Testis (tissue), 3 donors: ENCODE data around the gene SPPL2B. TPM values are rescaled to one million over a fixed set of nuclear protein-coding genes. Genes with fewer than 3 reads are reported as not detected.
A peak's percentile ranks its signal among the peaks of the same experiment; 100 is the strongest.
"Not testable (repeated sequence)": the region's sequence is repeated elsewhere in the genome, so short reads cannot be mapped to it uniquely, and the experiment has no call there.

Source experiments
- DNase-seq: peaks from one replicate; pipeline ENCODE4 v3.0.0-alpha.2; 2019
- H3K27ac ChIP-seq, 2 donors: fragments of 200-600 bp; sonication (generic); one replicate each; pipeline ENCODE4 v1.5.1; 2019
- H3K27me3 ChIP-seq: fragments of 200-600 bp; sonication (generic); one replicate; pipeline ENCODE4 v1.5.1; 2019
- H3K36me3 ChIP-seq: fragments of 200-600 bp; sonication (generic); one replicate; pipeline ENCODE4 v1.5.1; 2017; ENCODE audit warnings: low read depth; ENCODE audit errors: missing control alignments
- H3K4me1 ChIP-seq: fragments of 200-600 bp; sonication (generic); one replicate; pipeline ENCODE4 v1.5.1; 2019
- H3K4me3 ChIP-seq, 2 donors: fragments of 200-600 bp; sonication (generic); one replicate each; pipeline ENCODE4 v1.5.1; 2017 to 2019
- H3K9me3 ChIP-seq: fragments of 200-600 bp; sonication (generic); one replicate; pipeline ENCODE4 v1.5.1; 2017
- CTCF ChIP-seq, 3 experiments: fragments of 450-650 bp in 2 of 3; fragments of 200-600 bp in 1 of 3; sonication (generic) in 1 of 3; IDR thresholded peaks; one replicate each; pipeline ENCODE4 v1.5.1; 2016 to 2019; ENCODE audit warnings: antibody characterized with exemption in 3 of 3, mild to moderate bottlenecking in 2 of 3, moderate library complexity in 1 of 3
- POLR2A ChIP-seq: fragments of 450-650 bp; IDR thresholded peaks from one replicate; pipeline ENCODE4 v1.6.1; 2017; ENCODE audit warnings: antibody characterized with exemption, mild to moderate bottlenecking, moderate library complexity
- WGBS, 2 donors: methylation state at CpG; one replicate each; pipeline ENCODE4 v1.1.5; 2018; 5-methylcytosine and 5-hydroxymethylcytosine counted together
- intact Hi-C: fragments of 100-400 bp; cut with DNase I; formaldehyde crosslinking; loops from one replicate; pipeline ENCODE4 v1.15.1; 2023; ENCODE audit warnings: low total_unique reads
- polyA plus RNA-seq: library from polyadenylated mRNA; stranded (reverse); fragments of 350-450 nt; fragmentation: Illumina TruSeq; extraction: RNeasy Lipid Tissue Mini Kit (QIAGEN cat#74804); gene quantifications from one replicate; pipeline ENCODE4 v1.2.3, GENCODE V29; 2014; ENCODE audit warnings: low read depth, low replicate concordance; ENCODE audit not compliant: insufficient read depth
- total RNA-seq, 2 donors: library from RNA; depleted of rRNA; stranded (reverse); fragments of >200 nt; gene quantifications; one replicate each; pipeline ENCODE4 v1.2.3, GENCODE V29; 2016

Gene SPPL2B
- total and polyA plus RNA-seq, 3 donors from 2014 or later: 132 to 215 (median 158) TPM

- peak; percentile 43 for DNase-seq
- H3K4me1 ChIP-seq: no peaks in the 10 kb centered on the region
- WGBS, 2 donors: 11 to 12% methylated on average over 10 of the region's 10 CpGs
- no peak overlapping the region for H3K27ac ChIP-seq
- intact Hi-C loops: loop anchor here (10.0 kb wide), 1 partner anchor 116 kb away; no protein-coding TSS in a partner anchor
- H3K27me3 ChIP-seq: no peaks in the 10 kb centered on the region
- H3K4me3 ChIP-seq: no peak overlapping the region
- no peaks in the 10 kb centered on the region for H3K36me3 ChIP-seq
- H3K9me3 ChIP-seq: no peaks in the 10 kb centered on the region
- TF ChIP-seq CTCF (IDR thresholded peaks at IDR 0.05): peak; percentile 73 to 87 (median 80)
- TF ChIP-seq POLR2A: no peak
Observed at GRCh38 chr19:2391118-2391725, 62.7 kb downstream of the SPPL2B start.

GRCh38 chr19:2392366-2392765, 63.9 kb downstream of the SPPL2B start:
- TF ChIP-seq CTCF (IDR thresholded peaks at IDR 0.05) (no peak), POLR2A (no peak)
- no peak for DNase-seq
- H3K4me1 ChIP-seq: no peaks in the 10 kb centered on the region
- no peaks in the 10 kb centered on the region for H3K27me3 ChIP-seq
- H3K36me3 ChIP-seq: no peaks in the 10 kb centered on the region
- no peak overlapping the region for H3K4me3 ChIP-seq
- intact Hi-C loops: loop anchor here (10.0 kb wide), 1 partner anchor 118 kb away; no protein-coding TSS in a partner anchor
- H3K27ac ChIP-seq: no peak overlapping the region
- H3K9me3 ChIP-seq: no peaks in the 10 kb centered on the region
- WGBS, 2 donors: 55 to 60% methylated on average over 7 of the region's 7 CpGs

- intact Hi-C loops: loop anchor here (10.0 kb wide), 1 partner anchor 118 kb away; no protein-coding TSS in a partner anchor
- not testable (repeated sequence) for H3K9me3 ChIP-seq, H3K27me3 ChIP-seq, H3K4me1 ChIP-seq, H3K4me3 ChIP-seq, H3K36me3 ChIP-seq, H3K27ac ChIP-seq
- DNase-seq: peak; percentile 77
- WGBS, 2 donors: 44 to 65% methylated on average over 8 of the region's 8 CpGs
Observed at GRCh38 chr19:2392899-2393298, 64.4 kb downstream of the SPPL2B start.

GRCh38 chr19:2394054-2394441, 65.6 kb downstream of the SPPL2B start:
- 53 to 63% methylated on average over 8 of the region's 8 CpGs for WGBS, 2 donors
- Histone ChIP-seq H3K27me3 (no peaks in the 10 kb centered on the region), H3K27ac (peak overlapping the region in 1 of 2 donors; percentile 11), H3K4me1 (no peaks in the 10 kb centered on the region), H3K36me3 (no peaks in the 10 kb centered on the region), H3K4me3 (no peak overlapping the region), H3K9me3 (no peaks in the 10 kb centered on the region)
- TF ChIP-seq POLR2A (no peak), CTCF (IDR thresholded peaks at IDR 0.05) (no peak)
- intact Hi-C loops: loop anchor here (10.0 kb wide), 1 partner anchor 119 kb away; no protein-coding TSS in a partner anchor
- no peak for DNase-seq

DNA sequence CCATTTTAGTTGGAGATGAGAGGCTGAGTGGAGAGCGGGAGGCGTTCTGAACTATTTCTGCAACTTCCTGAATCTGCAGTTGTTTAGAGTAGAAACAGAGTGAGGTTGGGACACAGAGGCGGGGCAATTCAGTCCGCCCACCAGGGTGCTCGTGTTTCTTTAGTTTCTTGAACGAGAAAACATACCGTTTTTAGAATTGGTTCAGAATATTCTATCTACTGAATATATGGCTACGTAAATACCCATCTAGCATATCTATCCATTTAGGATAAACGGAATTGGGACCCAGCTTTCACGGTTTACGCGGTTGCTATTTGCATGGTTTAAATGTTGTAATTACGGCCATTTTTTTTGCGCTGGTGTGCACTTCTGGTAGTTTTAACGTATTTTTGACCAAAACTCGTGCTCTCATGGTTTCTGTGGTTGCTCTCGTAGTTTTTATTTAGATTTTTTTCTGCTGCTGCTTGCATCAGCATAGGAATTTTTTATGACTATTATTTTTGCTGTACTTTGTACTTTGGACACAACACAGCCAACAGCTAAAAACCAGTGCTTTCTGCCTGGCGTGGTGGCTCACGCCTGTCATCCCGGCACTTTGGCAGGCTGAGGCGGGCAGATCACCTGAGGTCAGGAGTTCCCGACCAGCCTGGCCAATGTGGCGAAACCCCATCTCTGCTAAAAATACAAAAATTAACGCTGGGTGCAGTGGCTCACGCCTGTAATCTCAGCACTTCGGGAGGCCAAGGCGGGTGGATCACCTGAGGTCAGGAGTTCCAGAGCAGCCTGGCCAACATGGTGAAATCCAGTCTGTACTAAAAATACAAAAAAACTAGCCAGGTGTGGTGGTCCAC, 66.2 kb downstream of the SPPL2B start:
- no peak overlapping the region for H3K4me3 ChIP-seq
- no peak for DNase-seq
- no peaks in the 10 kb centered on the region for H3K4me1 ChIP-seq
- no peaks in the 10 kb centered on the region for H3K36me3 ChIP-seq
- no peaks in the 10 kb centered on the region for H3K27me3 ChIP-seq
- intact Hi-C loops: loop anchor here (10.0 kb wide), 1 partner anchor 120 kb away; no protein-coding TSS in a partner anchor
- 65 to 73% methylated on average over 27 of the region's 27 CpGs for WGBS, 2 donors
- TF ChIP-seq POLR2A: no peak
- no peak for TF ChIP-seq CTCF (IDR thresholded peaks at IDR 0.05)
- H3K27ac ChIP-seq: peak overlapping the region in 1 of 2 donors; percentile 11
- H3K9me3 ChIP-seq: no peaks in the 10 kb centered on the region

- not testable (repeated sequence) for H3K36me3 ChIP-seq, H3K9me3 ChIP-seq, H3K27me3 ChIP-seq, H3K4me1 ChIP-seq, DNase-seq, H3K27ac ChIP-seq, H3K4me3 ChIP-seq
- intact Hi-C loops: loop anchor here (10.0 kb wide), 1 partner anchor 121 kb away; no protein-coding TSS in a partner anchor
- 91% methylated on average over 18 of the region's 18 CpGs for WGBS, 2 donors
Observed at GRCh38 chr19:2395293-2395829, 66.9 kb downstream of the SPPL2B start.

DNA sequence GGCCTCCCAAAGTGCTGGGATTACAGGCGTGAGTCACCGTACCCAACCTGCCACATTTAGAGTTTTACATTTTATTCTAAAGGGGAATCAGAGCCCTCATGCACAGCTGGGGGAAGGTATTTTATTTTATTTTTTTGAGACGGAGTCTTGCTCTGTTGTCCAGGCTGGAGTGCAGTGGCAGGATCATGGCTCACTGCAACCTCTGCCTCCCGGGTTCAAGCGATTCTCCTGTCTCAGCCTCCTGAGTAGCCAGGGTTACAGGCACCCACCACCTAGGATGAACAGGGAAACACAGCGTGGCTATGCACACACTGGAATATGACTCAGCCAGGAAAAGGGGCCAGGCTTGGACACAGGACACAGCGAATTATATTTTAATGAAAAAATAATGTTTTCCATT, 68.7 kb downstream of the SPPL2B start:
- intact Hi-C loops: loop anchor here (10.0 kb wide), 1 partner anchor 122 kb away; no protein-coding TSS in a partner anchor
- H3K36me3 ChIP-seq, H3K9me3 ChIP-seq, H3K27me3 ChIP-seq, H3K27ac ChIP-seq, H3K4me3 ChIP-seq, DNase-seq, H3K4me1 ChIP-seq: not testable (repeated sequence)
- WGBS, 2 donors: 93 to 97% methylated on average over 7 of the region's 7 CpGs
